ENCODE results near the gene PADI1. TPM values are rescaled to one million over a fixed set of nuclear protein-coding genes. Genes with fewer than 3 reads are reported as not detected.

PADI1 gene
- total RNA-seq, 2 donors from 2014 or later: not detected

GRCh38 chr1:17287130-17287776, 82.3 kb downstream of the PADI1 start:
- Mint-ChIP-seq H3K4me3 (no peak overlapping the region), H3K36me3 (ENCODE audit: insufficient read depth in 2 of 2) (no peaks in the 10 kb centered on the region), H3K4me1 (ENCODE audit: low read depth) (no peaks in the 10 kb centered on the region), H3K27me3 (ENCODE audit: low read depth) (peaks cover 10% of the 10 kb centered on the region), H3K27ac (no peak overlapping the region), H3K9me3 (no peaks in the 10 kb centered on the region)
- DNase-seq: no peak
- no peak for ATAC-seq (replicated peaks in 1 of 2)

- Mint-ChIP-seq H3K9me3 (no peaks in the 10 kb centered on the region), H3K27me3 (ENCODE audit: low read depth) (peaks cover 20% of the 10 kb centered on the region), H3K4me1 (ENCODE audit: low read depth) (no peaks in the 10 kb centered on the region), H3K36me3 (ENCODE audit: insufficient read depth in 2 of 2) (no peaks in the 10 kb centered on the region), H3K27ac (no peak overlapping the region), H3K4me3 (no peak overlapping the region)
- ATAC-seq (replicated peaks in 1 of 2) (no peak), DNase-seq (no peak)
Measured at GRCh38 chr1:17289721-17290120, 84.8 kb downstream of the PADI1 start.

DNA sequence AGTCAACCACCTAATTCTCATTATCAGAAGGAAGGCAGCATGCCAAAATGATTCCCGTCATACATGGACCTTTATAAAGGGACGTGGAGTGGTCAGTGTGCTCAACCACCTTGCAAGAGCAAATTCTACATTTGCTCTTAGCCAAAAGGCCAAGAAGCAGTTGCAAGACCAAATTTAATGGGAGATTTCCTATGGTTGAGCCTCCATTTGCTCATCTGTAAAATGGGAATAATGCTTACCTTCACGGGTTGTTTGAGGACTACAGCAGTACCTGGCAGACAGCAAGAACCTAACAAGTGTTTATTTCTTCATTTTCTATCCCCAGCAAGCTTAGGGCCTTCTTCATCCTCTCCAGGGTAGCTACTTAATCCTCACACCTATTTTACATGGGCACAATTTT, 85.6 kb downstream of the PADI1 start:
- Mint-ChIP-seq H3K4me3 (no peak overlapping the region), H3K4me1 (ENCODE audit: low read depth) (no peaks in the 10 kb centered on the region), H3K27ac (no peak overlapping the region), H3K36me3 (ENCODE audit: insufficient read depth in 2 of 2) (no peaks in the 10 kb centered on the region), H3K9me3 (no peaks in the 10 kb centered on the region), H3K27me3 (ENCODE audit: low read depth) (peaks cover 21% of the 10 kb centered on the region)
- DNase-seq: no peak
- ATAC-seq (replicated peaks in 1 of 2): no peak

DNA sequence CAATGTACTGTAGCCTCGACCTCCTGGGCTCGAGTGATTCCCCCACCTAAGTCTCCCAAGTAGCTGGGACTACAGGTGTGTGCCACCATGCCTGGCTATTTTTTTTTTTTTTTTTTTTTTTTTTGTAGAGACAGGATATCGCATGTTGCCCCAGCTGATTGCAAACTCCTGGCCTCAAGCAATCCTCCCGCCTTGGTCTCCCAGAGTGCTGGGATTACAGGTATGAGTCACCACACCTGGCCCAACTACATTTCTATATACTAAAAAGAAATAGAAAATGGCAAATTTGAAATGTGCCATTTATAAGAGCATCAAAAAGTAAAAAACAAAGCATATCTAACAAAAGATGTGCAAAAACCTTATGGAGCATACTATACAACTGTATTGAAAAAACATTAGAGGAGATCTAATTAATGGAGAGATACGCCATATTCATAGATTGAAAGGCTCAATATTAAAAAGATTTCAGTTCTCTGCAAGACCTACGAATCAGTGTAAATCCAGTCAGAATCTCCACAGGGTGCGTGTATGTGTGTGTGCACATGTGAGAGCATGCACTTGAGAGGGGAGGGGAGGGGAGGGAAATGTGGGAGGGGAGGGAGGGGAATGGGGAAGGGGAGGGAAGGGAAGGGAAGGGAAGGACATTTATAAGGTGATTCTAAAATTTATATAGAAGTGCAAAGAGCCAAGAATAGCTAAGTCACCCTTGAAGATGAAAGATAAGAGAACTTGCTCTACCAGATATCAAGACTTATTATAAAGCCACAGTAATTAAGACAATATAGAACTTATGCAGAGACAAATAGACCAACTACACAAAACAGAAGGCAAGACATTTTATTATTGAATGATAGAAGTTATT, 87.6 kb downstream of the PADI1 start:
- peaks cover 21% of the 10 kb centered on the region for H3K27me3 Mint-ChIP-seq (ENCODE audit: low read depth)
- H3K4me1 Mint-ChIP-seq (ENCODE audit: low read depth): no peaks in the 10 kb centered on the region
- no peak for DNase-seq
- H3K27ac Mint-ChIP-seq: no peak overlapping the region
- H3K36me3 Mint-ChIP-seq (ENCODE audit: insufficient read depth in 2 of 2): no peaks in the 10 kb centered on the region
- ATAC-seq (replicated peaks in 1 of 2): no peak
- no peaks in the 10 kb centered on the region for H3K9me3 Mint-ChIP-seq
- H3K4me3 Mint-ChIP-seq: no peak overlapping the region

GRCh38 chr1:17293681-17294425, 88.9 kb downstream of the PADI1 start:
- Mint-ChIP-seq H3K9me3 (peaks cover 0 to 2% of the 10 kb centered on the region in 2 donors), H3K36me3 (ENCODE audit: insufficient read depth in 2 of 2) (no peaks in the 10 kb centered on the region), H3K27me3 (ENCODE audit: low read depth) (peaks cover 21% of the 10 kb centered on the region), H3K4me1 (ENCODE audit: low read depth) (no peaks in the 10 kb centered on the region), H3K4me3 (no peak overlapping the region), H3K27ac (no peak overlapping the region)
- DNase-seq: no peak
- no peak for ATAC-seq (replicated peaks in 1 of 2)

DNA sequence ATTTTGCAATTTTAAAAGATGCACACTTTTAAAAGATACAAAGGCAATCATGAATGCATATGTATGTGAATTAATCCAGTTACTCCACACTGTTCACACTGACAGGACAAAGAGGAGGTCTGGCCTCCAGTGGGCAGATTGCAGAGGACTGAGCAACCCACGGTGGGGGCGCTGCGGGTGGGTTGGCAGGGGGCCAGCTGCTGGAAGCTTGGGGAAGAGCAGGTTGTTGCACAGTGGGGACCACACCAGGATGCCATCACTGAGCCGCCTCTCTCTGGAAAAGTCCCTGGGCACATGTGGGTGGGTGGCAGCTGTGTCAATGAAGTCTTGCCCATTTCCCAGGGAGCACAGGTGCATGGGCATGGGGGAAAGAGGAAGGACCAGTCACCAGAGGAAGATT, 90.4 kb downstream of the PADI1 start:
- Mint-ChIP-seq H3K9me3 (peaks cover 0 to 2% of the 10 kb centered on the region in 2 donors), H3K36me3 (ENCODE audit: insufficient read depth in 2 of 2) (no peaks in the 10 kb centered on the region), H3K27me3 (ENCODE audit: low read depth) (peaks cover 21% of the 10 kb centered on the region), H3K4me1 (ENCODE audit: low read depth) (no peaks in the 10 kb centered on the region), H3K4me3 (no peak overlapping the region), H3K27ac (no peak overlapping the region)
- DNase-seq (no peak), ATAC-seq (replicated peaks in 1 of 2) (no peak)

Other genes starting within 250 kb of the PADI1 start
- gene MFAP2, start 224.5 kb upstream of the PADI1 start, total RNA-seq: under 1 TPM; 0.37 to 0.67 TPM
- 10 to 100 TPM; 22.2 to 23.8 TPM for gene ATP13A2, start 193.2 kb upstream of the PADI1 start, total RNA-seq
- gene SDHB, start 151.1 kb upstream of the PADI1 start, total RNA-seq: 100 to 1,000 TPM in 1 of 2 donors, 10 to 100 TPM in 1; 98.2 to 101 TPM
- gene PADI2, start 85.7 kb upstream of the PADI1 start, total RNA-seq: under 1 TPM; 0.10 to 0.14 TPM
- gene PADI3, start 44.0 kb downstream of the PADI1 start, total RNA-seq: not detected
- 1 to 10 TPM in 1 of 2 donors, under 1 TPM in 1; 0.79 to 1.9 TPM for gene PADI4, start 103.1 kb downstream of the PADI1 start, total RNA-seq
- not detected for gene PADI6, start 167.1 kb downstream of the PADI1 start, total RNA-seq
- gene RCC2, start 234.5 kb downstream of the PADI1 start, total RNA-seq: 100 to 1,000 TPM; 217 to 272 TPM

Data from activated T-cell treated with anti-CD3 and anti-CD28 coated beads, Interleukin-2, amount 50 U/mL, for 72 hours (primary cell).